ENCODE measurements around the gene TUBGCP5.
A peak's percentile ranks its signal among the peaks of the same experiment; 100 is the strongest.
"Not testable (repeated sequence)": the region's sequence is repeated elsewhere in the genome, so short reads cannot be mapped to it uniquely, and the experiment has no call there.

The TUBGCP5 gene

GRCh38 chr15:23039917-23040281 lies 530 bp upstream of the TUBGCP5 start:
- DNase-seq: no peak

GRCh38 chr15:23038726-23039142 lies 635 bp downstream of the TUBGCP5 start:
- peak; percentile 52 for DNase-seq

- peak; percentile 71 for DNase-seq
Observed at GRCh38 chr15:23035964-23036566, 3.3 kb downstream of the TUBGCP5 start.

- no peak for DNase-seq
Observed at GRCh38 chr15:23033979-23034378, 5.4 kb downstream of the TUBGCP5 start.

GRCh38 chr15:23026218-23026617 lies 13.2 kb downstream of the TUBGCP5 start:
- DNase-seq: no peak

GRCh38 chr15:23022156-23022555 lies 17.2 kb downstream of the TUBGCP5 start:
- no peak for DNase-seq

- no peak for DNase-seq
Observed at GRCh38 chr15:23014394-23015000, 24.9 kb downstream of the TUBGCP5 start.

- DNase-seq: no peak
Observed at GRCh38 chr15:23013681-23014080, 25.7 kb downstream of the TUBGCP5 start.

- not testable (repeated sequence) for DNase-seq
Observed at GRCh38 chr15:23012616-23013015, 26.8 kb downstream of the TUBGCP5 start.

- no peak for DNase-seq
Observed at GRCh38 chr15:23003736-23004135, 35.6 kb downstream of the TUBGCP5 start.

- DNase-seq: no peak
Observed at GRCh38 chr15:23002920-23003319, 36.4 kb downstream of the TUBGCP5 start.

- DNase-seq: no peak
Observed at GRCh38 chr15:22995795-22996194, 43.6 kb downstream of the TUBGCP5 start.

GRCh38 chr15:22992024-22992326 lies 47.4 kb downstream of the TUBGCP5 start:
- no peak for DNase-seq

- no peak for DNase-seq
Observed at GRCh38 chr15:22989576-22990477, 49.5 kb downstream of the TUBGCP5 start.

- DNase-seq: no peak
Observed at GRCh38 chr15:22988811-22989210, 50.6 kb downstream of the TUBGCP5 start.

GRCh38 chr15:22981931-22982330 lies 57.4 kb downstream of the TUBGCP5 start:
- DNase-seq: not testable (repeated sequence)

- no peak for DNase-seq
Observed at GRCh38 chr15:22981051-22981840, 58.1 kb downstream of the TUBGCP5 start.

- peak; percentile 55 for DNase-seq
Observed at GRCh38 chr15:22980189-22981050, 58.9 kb downstream of the TUBGCP5 start, which contains the start of gene CYFIP1. Gene CYFIP1 (minus strand): TSS chr15:22980368. CDS start chr15:22947285, 33,083 bp downstream.

- peak; percentile 63 for DNase-seq
Observed at GRCh38 chr15:22979238-22980188, 59.9 kb downstream of the TUBGCP5 start.

- DNase-seq: peak; percentile 9
Observed at GRCh38 chr15:22978691-22979237, 60.6 kb downstream of the TUBGCP5 start.

GRCh38 chr15:22974745-22975144 lies 64.6 kb downstream of the TUBGCP5 start:
- no peak for DNase-seq

All from activated CD4-positive, alpha-beta T cell treated with anti-CD3 and anti-CD28 coated beads, Interleukin-10, Interleukin-2, amounts not matched to agents 100 ng/mL and 50 ng/mL, durations not matched to agents 16 hours and 8 hours (primary cell).